ENCODE data around the gene C1orf174.

DNA sequence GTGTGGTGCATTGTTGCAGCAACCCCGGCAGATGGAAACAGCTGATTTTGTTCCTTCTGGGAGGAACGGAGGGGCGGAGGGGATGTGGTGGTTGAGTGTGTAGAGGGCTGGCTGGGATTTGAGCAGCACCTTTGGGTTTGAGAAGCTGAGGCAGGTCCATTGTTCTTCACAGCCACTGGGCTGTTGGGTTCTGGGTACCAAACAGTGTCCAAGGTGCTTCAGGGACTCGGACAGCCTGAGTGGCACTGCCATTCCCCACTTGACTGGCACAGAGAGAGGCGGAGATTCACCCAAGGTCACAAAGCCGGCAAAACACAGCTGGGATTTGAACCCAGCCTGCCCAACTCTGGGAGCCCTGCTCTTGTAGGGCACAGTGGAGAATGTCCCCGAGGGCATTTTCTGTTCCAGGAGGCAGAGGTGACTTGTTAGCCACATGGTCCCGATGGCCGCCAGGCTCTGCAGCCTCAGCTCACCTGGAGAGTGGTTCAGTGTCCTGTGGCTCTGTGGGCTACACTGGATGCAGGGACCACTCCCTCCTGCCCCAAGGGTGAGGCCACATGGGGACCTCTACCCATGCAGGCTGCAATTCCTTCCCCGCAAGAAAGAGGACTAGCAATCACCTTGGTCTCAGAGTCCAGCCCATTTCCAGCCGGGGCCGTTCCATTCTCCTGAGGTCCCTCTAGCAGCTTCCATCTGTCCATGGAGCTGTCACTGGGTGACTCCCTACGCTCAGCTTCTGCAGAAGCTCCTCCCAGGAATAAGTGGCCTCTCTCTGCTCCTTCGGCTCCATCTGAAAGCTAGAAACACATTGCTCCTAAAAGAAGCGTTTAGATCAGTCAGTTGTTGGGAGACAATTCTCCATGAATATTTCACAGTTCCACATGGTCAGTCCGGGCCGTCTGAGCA lies 31.2 kb upstream of the C1orf174 start:
- TF ChIP-seq CTCF (conservative IDR thresholded peaks at IDR 0.05; ENCODE audit: low read depth, low read length): no peak
- no peak for TF ChIP-seq SMC3 (IDR thresholded peaks at IDR 0.05; ENCODE audit: low read depth, low read length)
- no peak for TF ChIP-seq POLR2A (IDR thresholded peaks at IDR 0.05; ENCODE audit: low read depth, low read length)
- TF ChIP-seq CEBPB (IDR thresholded peaks at IDR 0.05; ENCODE audit: low read depth, low read length): no peak
- no peak for TF ChIP-seq RAD21 (IDR thresholded peaks at IDR 0.05; ENCODE audit: low read length)
- TF ChIP-seq BHLHE40 (IDR thresholded peaks at IDR 0.05; ENCODE audit: low read depth, low read length): no peak
- TF ChIP-seq CHD1 (IDR thresholded peaks at IDR 0.05; ENCODE audit: low read depth, low read length): no peak
- TF ChIP-seq, protein P1, sequence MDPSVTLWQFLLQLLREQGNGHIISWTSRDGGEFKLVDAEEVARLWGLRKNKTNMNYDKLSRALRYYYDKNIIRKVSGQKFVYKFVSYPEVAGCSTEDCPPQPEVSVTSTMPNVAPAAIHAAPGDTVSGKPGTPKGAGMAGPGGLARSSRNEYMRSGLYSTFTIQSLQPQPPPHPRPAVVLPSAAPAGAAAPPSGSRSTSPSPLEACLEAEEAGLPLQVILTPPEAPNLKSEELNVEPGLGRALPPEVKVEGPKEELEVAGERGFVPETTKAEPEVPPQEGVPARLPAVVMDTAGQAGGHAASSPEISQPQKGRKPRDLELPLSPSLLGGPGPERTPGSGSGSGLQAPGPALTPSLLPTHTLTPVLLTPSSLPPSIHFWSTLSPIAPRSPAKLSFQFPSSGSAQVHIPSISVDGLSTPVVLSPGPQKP (IDR thresholded peaks at IDR 0.05; ENCODE audit: borderline replicate concordance, low read depth, low read length): no peak
- TF ChIP-seq MAZ (IDR thresholded peaks at IDR 0.05; ENCODE audit: borderline replicate concordance, low read depth, low read length): no peak
- no peak for TF ChIP-seq FOS (IDR thresholded peaks at IDR 0.05; ENCODE audit: low read depth, low read length)
- no peak for TF ChIP-seq RFX5 (IDR thresholded peaks at IDR 0.05; ENCODE audit: low read depth, low read length)
- TF ChIP-seq, protein P2, sequence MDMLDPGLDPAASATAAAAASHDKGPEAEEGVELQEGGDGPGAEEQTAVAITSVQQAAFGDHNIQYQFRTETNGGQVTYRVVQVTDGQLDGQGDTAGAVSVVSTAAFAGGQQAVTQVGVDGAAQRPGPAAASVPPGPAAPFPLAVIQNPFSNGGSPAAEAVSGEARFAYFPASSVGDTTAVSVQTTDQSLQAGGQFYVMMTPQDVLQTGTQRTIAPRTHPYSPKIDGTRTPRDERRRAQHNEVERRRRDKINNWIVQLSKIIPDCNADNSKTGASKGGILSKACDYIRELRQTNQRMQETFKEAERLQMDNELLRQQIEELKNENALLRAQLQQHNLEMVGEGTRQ (IDR thresholded peaks at IDR 0.05; ENCODE audit: low read depth, low read length): no peak
- no peak for TF ChIP-seq RCOR1 (IDR thresholded peaks at IDR 0.05; ENCODE audit: insufficient replicate concordance, low read length)

All from IMR-90 (cell line).